Testis (tissue), 2 donors: ENCODE results near the gene EFCAB9.

ENCODE experiments used
- POLR2A ChIP-seq: fragments of 450-650 bp; IDR thresholded peaks from one replicate; pipeline ENCODE4 v1.6.1; 2017; ENCODE audit warnings: antibody characterized with exemption, mild to moderate bottlenecking, moderate library complexity
- TF ChIP-seq, protein P1 (sequence below), 3 experiments: fragments of 450-650 bp in 2 of 3; fragments of 200-600 bp in 1 of 3; sonication (generic) in 1 of 3; IDR thresholded peaks; one replicate each; pipeline ENCODE4 v1.5.1; 2016 to 2019; ENCODE audit warnings: antibody characterized with exemption in 3 of 3, mild to moderate bottlenecking in 2 of 3, moderate library complexity in 1 of 3

DNA sequence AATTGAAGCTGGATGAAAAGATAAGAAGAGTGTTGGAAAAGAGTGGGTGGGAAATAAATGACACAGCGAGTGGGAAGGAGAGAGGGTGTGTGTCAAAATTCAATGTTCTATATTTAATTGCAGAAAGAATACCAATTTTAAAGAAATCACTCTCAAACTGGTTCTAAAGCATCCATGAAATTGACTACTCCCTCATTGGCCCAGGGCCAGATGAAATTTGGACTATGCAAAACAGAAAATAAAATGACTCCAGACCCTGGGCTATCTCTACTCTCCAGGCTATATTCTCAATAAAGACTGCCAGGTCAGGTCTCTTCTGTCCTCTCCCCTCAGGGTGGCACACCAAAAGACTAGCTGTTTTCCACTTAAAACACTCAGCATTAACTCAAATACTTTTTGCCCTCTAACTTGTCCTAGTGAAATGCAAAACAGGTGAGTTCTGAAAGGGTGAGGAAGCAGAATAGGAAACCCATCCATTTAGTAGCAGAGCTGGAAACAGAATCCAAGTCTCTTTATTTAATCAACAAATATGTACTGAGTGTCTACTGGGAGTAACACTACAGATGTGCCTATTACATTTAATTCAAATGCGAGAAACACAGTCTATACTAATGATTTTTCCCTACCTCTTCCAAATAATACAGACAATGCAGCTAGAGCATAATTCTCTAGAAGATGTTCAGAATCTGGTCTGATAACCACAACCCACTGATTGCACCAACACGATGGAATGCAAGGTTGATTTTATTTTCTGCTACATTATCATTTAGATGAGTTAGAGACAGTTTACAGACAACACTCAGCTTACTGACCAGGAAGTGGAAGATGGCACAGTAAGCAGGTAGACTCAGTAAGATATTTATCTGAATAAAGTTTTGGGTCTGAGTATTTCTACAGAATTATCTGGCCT is 42.1 kb downstream of the EFCAB9 start:
- TF ChIP-seq, protein P1, sequence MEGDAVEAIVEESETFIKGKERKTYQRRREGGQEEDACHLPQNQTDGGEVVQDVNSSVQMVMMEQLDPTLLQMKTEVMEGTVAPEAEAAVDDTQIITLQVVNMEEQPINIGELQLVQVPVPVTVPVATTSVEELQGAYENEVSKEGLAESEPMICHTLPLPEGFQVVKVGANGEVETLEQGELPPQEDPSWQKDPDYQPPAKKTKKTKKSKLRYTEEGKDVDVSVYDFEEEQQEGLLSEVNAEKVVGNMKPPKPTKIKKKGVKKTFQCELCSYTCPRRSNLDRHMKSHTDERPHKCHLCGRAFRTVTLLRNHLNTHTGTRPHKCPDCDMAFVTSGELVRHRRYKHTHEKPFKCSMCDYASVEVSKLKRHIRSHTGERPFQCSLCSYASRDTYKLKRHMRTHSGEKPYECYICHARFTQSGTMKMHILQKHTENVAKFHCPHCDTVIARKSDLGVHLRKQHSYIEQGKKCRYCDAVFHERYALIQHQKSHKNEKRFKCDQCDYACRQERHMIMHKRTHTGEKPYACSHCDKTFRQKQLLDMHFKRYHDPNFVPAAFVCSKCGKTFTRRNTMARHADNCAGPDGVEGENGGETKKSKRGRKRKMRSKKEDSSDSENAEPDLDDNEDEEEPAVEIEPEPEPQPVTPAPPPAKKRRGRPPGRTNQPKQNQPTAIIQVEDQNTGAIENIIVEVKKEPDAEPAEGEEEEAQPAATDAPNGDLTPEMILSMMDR (IDR thresholded peaks at IDR 0.05): no peak
- no peak for TF ChIP-seq POLR2A
